Liver (tissue), 9 donors: Measurements from ENCODE around the gene CCDC182. TPM values are rescaled to one million over a fixed set of nuclear protein-coding genes. Genes with fewer than 3 reads are reported as not detected.

Source experiments
- DNase-seq: peaks from one replicate; pipeline ENCODE4 v3.0.0-alpha.2; 2017; ENCODE audit warnings: low spot score
- H3K27ac ChIP-seq, 2 donors: one replicate each; pipeline ENCODE4 v1.7.0; 2013; ENCODE audit warnings: inconsistent platforms in 2 of 2, low read length in 2 of 2, control low read depth in 1 of 2, low read depth in 1 of 2, mild to moderate bottlenecking in 1 of 2
- H3K27me3 ChIP-seq, 4 donors: one replicate each; pipeline versions ENCODE4 v1.6.1 to v1.7.0; 2013; ENCODE audit warnings: low read length in 3 of 4, inconsistent platforms in 1 of 4, mild to moderate bottlenecking in 1 of 4, moderate library complexity in 1 of 4; ENCODE audit not compliant: control insufficient read depth in 4 of 4, insufficient read depth in 4 of 4
- H3K36me3 ChIP-seq, 4 donors: one replicate each; pipeline versions ENCODE4 v1.6.1 to v1.7.0; 2013; ENCODE audit warnings: low read length in 3 of 4, mild to moderate bottlenecking in 3 of 4, low read depth in 1 of 4, moderate library complexity in 1 of 4; ENCODE audit not compliant: control insufficient read depth in 4 of 4, insufficient read depth in 3 of 4
- H3K4me1 ChIP-seq, 4 donors: one replicate each; pipeline versions ENCODE4 v1.6.1 to v1.7.0; 2013; ENCODE audit warnings: low read length in 3 of 4, mild to moderate bottlenecking in 3 of 4, moderate library complexity in 1 of 4; ENCODE audit not compliant: control insufficient read depth in 4 of 4, insufficient read depth in 4 of 4
- H3K4me3 ChIP-seq, 3 donors: one replicate each; pipeline versions ENCODE4 v1.6.1 to v1.7.0; 2013; ENCODE audit warnings: low read length in 3 of 3, control low read depth in 1 of 3, low read depth in 1 of 3, mild to moderate bottlenecking in 1 of 3
- H3K9ac ChIP-seq, 2 donors: one replicate each; pipeline ENCODE4 v1.7.0; 2013; ENCODE audit warnings: low read length in 2 of 2, mild to moderate bottlenecking in 2 of 2, moderate library complexity in 2 of 2, control low read depth in 1 of 2, low read depth in 1 of 2
- H3K9me3 ChIP-seq, 4 donors: one replicate each; pipeline versions ENCODE4 v1.6.1 to v1.7.0; 2013; ENCODE audit warnings: low read length in 3 of 4; ENCODE audit not compliant: control insufficient read depth in 4 of 4
- CTCF ChIP-seq: fragments of 150-350 bp; IDR thresholded peaks from 2 replicates; pipeline ENCODE4 v1.5.1; 2017; ENCODE audit warnings: improper control_type of control experiment, low read depth, low read length; ENCODE audit not compliant: missing input control
- EGR1 ChIP-seq, 2 donors: IDR thresholded peaks; 2 replicates each; pipeline ENCODE4 v1.6.1; 2016 to 2018; ENCODE audit warnings: antibody characterized with exemption in 2 of 2, low read depth in 2 of 2
- FOXA1 ChIP-seq: IDR thresholded peaks from 2 replicates; pipeline ENCODE4 v1.6.1; 2016; ENCODE audit warnings: antibody characterized with exemption
- FOXA2 ChIP-seq: IDR thresholded peaks from 2 replicates; pipeline ENCODE4 v1.6.1; 2016; ENCODE audit warnings: antibody characterized with exemption
- GABPA ChIP-seq, 2 donors: IDR thresholded peaks in 1 of 2; conservative IDR thresholded peaks in 1 of 2; 2 replicates each; pipeline ENCODE4 v1.6.1; 2016; ENCODE audit warnings: antibody characterized with exemption in 2 of 2, mild to moderate bottlenecking in 1 of 2, moderate library complexity in 1 of 2
- HNF4A ChIP-seq, 2 donors: conservative IDR thresholded peaks; 2 replicates each; pipeline ENCODE4 v1.6.1; 2016; ENCODE audit warnings: antibody characterized with exemption in 2 of 2, mild to moderate bottlenecking in 2 of 2
- HNF4G ChIP-seq: IDR thresholded peaks from 2 replicates; pipeline ENCODE4 v1.6.1; 2016; ENCODE audit warnings: antibody characterized with exemption
- JUND ChIP-seq, 2 donors: IDR thresholded peaks; 2 replicates each; pipeline ENCODE4 v1.6.1; 2016; ENCODE audit warnings: antibody characterized with exemption in 2 of 2
- MAX ChIP-seq: IDR thresholded peaks from 2 replicates; pipeline ENCODE4 v1.6.1; 2016; ENCODE audit warnings: antibody characterized with exemption
- NR2F2 ChIP-seq: IDR thresholded peaks from 2 replicates; pipeline ENCODE4 v1.6.1; 2016; ENCODE audit warnings: antibody characterized with exemption
- RAD21 ChIP-seq, 2 donors: IDR thresholded peaks; 2 replicates each; pipeline ENCODE4 v1.6.1; 2016; ENCODE audit warnings: antibody characterized with exemption in 2 of 2, mild to moderate bottlenecking in 2 of 2
- RXRA ChIP-seq, 2 donors: IDR thresholded peaks; 2 replicates each; pipeline ENCODE4 v1.6.1; 2017 to 2018; ENCODE audit warnings: antibody characterized with exemption in 2 of 2, mild to moderate bottlenecking in 1 of 2
- SP1 ChIP-seq: IDR thresholded peaks from 2 replicates; pipeline ENCODE4 v1.6.1; 2018; ENCODE audit warnings: antibody characterized with exemption, mild to moderate bottlenecking
- TAF1 ChIP-seq: conservative IDR thresholded peaks from 2 replicates; pipeline ENCODE4 v1.6.1; 2016; ENCODE audit warnings: antibody characterized with exemption, mild to moderate bottlenecking
- YY1 ChIP-seq: IDR thresholded peaks from 2 replicates; pipeline ENCODE4 v1.6.1; 2016; ENCODE audit warnings: antibody characterized with exemption, mild to moderate bottlenecking
- ZBTB33 ChIP-seq: IDR thresholded peaks from 2 replicates; pipeline ENCODE4 v1.6.1; 2016; ENCODE audit warnings: antibody characterized with exemption
- WGBS: extraction: QIAGEN DNeasy Blood & Tissue Kit; methylation state at CpG from one replicate; pipeline ENCODE4 v1.1.7; 2013; 5-methylcytosine and 5-hydroxymethylcytosine counted together
- polyA plus RNA-seq, 2 donors: library from polyadenylated mRNA; stranded (reverse) in 1 of 2; unstranded in 1 of 2; fragments of 200-250 nt in 1 of 2; fragments of >200 nt in 1 of 2; fragmentation: Nextera tagmentation in 1 of 2; extraction: Ambion mirVana in 1 of 2; gene quantifications; one replicate each; pipeline versions ENCODE4 v1.2.1 to v1.2.3, GENCODE V29; 2013 to 2015
- total RNA-seq, 2 donors: library from RNA; depleted of rRNA; stranded (reverse); fragments of >200 nt; gene quantifications; one replicate each; pipeline ENCODE4 v1.2.3, GENCODE V29; 2014
- TF ChIP-seq, protein P1 (sequence below): IDR thresholded peaks from 2 replicates; pipeline ENCODE4 v1.6.1; 2016; ENCODE audit warnings: antibody characterized with exemption
- TF ChIP-seq, protein P2 (sequence below): IDR thresholded peaks from 2 replicates; pipeline ENCODE4 v1.6.1; 2016; ENCODE audit warnings: antibody characterized with exemption, mild to moderate bottlenecking
- donor health status: healthy.
- donor health status: healthy.
- donor health status: healthy.
- donor health status: healthy.
- donor health status: healthy.

Gene CCDC182
- total and polyA plus RNA-seq, 4 donors: not detected

DNA sequence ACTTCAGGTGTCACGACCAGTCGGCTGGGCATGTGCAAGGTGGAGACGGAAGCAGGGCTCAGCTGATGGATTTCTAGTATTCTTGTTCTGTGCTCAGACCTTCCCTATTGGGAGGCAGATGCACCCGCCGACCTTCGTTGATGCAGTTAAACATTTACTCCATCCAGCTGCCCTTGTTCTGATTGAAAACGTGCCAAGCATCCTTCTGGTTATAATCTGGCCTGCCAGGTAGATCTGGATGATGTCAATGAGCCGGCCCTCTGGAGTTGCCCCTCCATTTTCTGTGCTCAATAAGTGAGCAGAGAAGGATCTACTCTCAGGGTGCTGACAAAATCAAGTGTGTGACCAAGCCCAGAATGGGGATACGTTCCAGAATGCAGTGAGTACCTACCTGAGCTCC lies 38.3 kb downstream of the CCDC182 start:
- Histone ChIP-seq H3K4me1 (peaks cover 0 to 3% (median 0%) of the 10 kb centered on the region in 4 donors), H3K9me3 (no peaks in the 10 kb centered on the region), H3K9ac (no peak overlapping the region), H3K27me3 (peaks cover 0 to 4% (median 0%) of the 10 kb centered on the region in 4 donors), H3K4me3 (no peak overlapping the region), H3K27ac (no peak overlapping the region), H3K36me3 (no peaks in the 10 kb centered on the region)
- 47% methylated on average over 9 of the region's 9 CpGs for WGBS
- TF ChIP-seq JUND (IDR thresholded peaks at IDR 0.05) (no peak), RXRA (IDR thresholded peaks at IDR 0.05) (no peak), RAD21 (IDR thresholded peaks at IDR 0.05) (no peak), SP1 (no peak), FOXA1 (no peak), NR2F2 (no peak), YY1 (no peak), GABPA (IDR thresholded peaks at IDR 0.05 in 1 of 2, conservative IDR thresholded peaks at IDR 0.05 in 1 of 2) (no peak), MAX (no peak), EGR1 (IDR thresholded peaks at IDR 0.05; ENCODE audit: low read depth in 2 of 2) (no peak), ZBTB33 (no peak), TAF1 (no peak), FOXA2 (no peak), HNF4G (no peak), CTCF (no peak), HNF4A (conservative IDR thresholded peaks at IDR 0.05) (no peak)
- TF ChIP-seq, protein P1, sequence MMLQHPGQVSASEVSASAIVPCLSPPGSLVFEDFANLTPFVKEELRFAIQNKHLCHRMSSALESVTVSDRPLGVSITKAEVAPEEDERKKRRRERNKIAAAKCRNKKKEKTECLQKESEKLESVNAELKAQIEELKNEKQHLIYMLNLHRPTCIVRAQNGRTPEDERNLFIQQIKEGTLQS: no peak
- TF ChIP-seq, protein P2, sequence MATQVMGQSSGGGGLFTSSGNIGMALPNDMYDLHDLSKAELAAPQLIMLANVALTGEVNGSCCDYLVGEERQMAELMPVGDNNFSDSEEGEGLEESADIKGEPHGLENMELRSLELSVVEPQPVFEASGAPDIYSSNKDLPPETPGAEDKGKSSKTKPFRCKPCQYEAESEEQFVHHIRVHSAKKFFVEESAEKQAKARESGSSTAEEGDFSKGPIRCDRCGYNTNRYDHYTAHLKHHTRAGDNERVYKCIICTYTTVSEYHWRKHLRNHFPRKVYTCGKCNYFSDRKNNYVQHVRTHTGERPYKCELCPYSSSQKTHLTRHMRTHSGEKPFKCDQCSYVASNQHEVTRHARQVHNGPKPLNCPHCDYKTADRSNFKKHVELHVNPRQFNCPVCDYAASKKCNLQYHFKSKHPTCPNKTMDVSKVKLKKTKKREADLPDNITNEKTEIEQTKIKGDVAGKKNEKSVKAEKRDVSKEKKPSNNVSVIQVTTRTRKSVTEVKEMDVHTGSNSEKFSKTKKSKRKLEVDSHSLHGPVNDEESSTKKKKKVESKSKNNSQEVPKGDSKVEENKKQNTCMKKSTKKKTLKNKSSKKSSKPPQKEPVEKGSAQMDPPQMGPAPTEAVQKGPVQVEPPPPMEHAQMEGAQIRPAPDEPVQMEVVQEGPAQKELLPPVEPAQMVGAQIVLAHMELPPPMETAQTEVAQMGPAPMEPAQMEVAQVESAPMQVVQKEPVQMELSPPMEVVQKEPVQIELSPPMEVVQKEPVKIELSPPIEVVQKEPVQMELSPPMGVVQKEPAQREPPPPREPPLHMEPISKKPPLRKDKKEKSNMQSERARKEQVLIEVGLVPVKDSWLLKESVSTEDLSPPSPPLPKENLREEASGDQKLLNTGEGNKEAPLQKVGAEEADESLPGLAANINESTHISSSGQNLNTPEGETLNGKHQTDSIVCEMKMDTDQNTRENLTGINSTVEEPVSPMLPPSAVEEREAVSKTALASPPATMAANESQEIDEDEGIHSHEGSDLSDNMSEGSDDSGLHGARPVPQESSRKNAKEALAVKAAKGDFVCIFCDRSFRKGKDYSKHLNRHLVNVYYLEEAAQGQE: no peak
- no peak for DNase-seq
